Adrenal gland (tissue), 5 donors: ENCODE data around the gene GLIS1.

Experiments
- POLR2A ChIP-seq, 2 donors: fragments of 450-650 bp; IDR thresholded peaks; one replicate each; pipeline ENCODE4 v1.6.1; 2017; ENCODE audit warnings: antibody characterized with exemption in 2 of 2, mild to moderate bottlenecking in 2 of 2, moderate library complexity in 1 of 2
- TF ChIP-seq, protein P1 (sequence below), 6 experiments: fragments of 450-650 bp in 4 of 6; fragments of 200-600 bp in 2 of 6; sonication (generic) in 1 of 6; IDR thresholded peaks; 1 replicate in 5 of 6; 2 replicates in 1 of 6; pipeline versions ENCODE4 v1.5.1 to v1.8.0; 2016 to 2021; ENCODE audit warnings: antibody characterized with exemption in 6 of 6, mild to moderate bottlenecking in 2 of 6, moderate library complexity in 1 of 6
- donor health status: DM: no; HTN: no; CAD: no.

DNA sequence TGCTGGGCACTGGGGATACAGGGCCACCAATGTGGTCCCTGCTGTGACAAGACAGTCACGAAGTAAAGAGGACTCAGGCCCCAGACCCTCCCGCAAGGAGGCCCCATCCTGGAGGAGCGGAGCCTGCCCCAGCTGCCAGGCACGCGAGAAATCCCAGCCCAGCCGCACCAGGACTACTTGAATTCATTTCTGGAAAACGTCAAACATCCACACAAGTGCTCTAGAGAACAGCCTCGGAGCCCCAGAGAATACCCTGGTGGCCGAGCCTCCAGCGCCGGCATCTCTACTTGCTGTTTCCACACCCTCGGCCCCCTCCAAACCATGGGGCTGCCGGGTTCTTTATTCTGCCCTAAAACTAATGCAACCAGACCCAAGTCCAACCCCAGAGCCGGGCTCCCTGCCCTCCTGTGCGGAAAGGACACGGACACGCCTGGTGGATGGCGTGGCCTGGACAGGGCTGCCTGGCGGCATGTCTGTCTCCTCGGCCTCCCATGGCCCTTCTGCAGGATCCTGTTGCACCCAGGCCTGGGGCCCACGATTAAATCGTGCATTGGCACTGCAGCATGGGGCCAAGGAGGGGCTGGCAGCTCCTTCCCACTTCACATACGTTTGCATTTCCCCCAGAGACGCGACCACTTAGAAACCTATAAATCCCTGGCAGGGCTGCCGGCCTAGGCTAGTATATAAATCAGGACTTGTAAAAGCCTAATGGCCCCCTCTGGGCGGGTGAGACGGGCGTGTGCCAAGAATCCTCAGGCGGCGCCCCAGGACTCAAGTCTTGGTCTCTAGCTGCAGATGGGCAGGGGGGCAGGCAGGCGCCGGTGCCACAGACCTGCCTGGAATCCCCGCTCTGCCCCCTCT, 238.5 kb downstream of the GLIS1 start:
- TF ChIP-seq, protein P1, sequence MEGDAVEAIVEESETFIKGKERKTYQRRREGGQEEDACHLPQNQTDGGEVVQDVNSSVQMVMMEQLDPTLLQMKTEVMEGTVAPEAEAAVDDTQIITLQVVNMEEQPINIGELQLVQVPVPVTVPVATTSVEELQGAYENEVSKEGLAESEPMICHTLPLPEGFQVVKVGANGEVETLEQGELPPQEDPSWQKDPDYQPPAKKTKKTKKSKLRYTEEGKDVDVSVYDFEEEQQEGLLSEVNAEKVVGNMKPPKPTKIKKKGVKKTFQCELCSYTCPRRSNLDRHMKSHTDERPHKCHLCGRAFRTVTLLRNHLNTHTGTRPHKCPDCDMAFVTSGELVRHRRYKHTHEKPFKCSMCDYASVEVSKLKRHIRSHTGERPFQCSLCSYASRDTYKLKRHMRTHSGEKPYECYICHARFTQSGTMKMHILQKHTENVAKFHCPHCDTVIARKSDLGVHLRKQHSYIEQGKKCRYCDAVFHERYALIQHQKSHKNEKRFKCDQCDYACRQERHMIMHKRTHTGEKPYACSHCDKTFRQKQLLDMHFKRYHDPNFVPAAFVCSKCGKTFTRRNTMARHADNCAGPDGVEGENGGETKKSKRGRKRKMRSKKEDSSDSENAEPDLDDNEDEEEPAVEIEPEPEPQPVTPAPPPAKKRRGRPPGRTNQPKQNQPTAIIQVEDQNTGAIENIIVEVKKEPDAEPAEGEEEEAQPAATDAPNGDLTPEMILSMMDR (IDR thresholded peaks at IDR 0.05): no peak
- TF ChIP-seq POLR2A (IDR thresholded peaks at IDR 0.05): no peak
